AG04450 (cell line): ENCODE results near the gene IFIT5. TPM values are rescaled to one million over a fixed set of nuclear protein-coding genes. Genes with fewer than 3 reads are reported as not detected.

Source experiments
- CTCF ChIA-PET: fragments of 300-600, 350-600 bp; formaldehyde crosslinking; extraction: SDS; loops from one replicate; lab custom pipeline; 2022; ENCODE audit warnings: antibody characterized with exemption, inconsistent platforms; lab: Charles Lee
- POLR2A ChIA-PET: fragments of 350-600 bp; formaldehyde crosslinking; extraction: SDS; loops from one replicate; lab custom pipeline; 2021; ENCODE audit warnings: antibody characterized with exemption, inconsistent platforms; lab: Yijun Ruan, JAX
- DNase-seq: peaks from one replicate; pipeline ENCODE4 v3.0.0-alpha.2; 2011; ENCODE audit warnings: low read depth, low spot score
- H3K27ac ChIP-seq: one replicate; pipeline ENCODE4 v1.5.1; 2012; ENCODE audit warnings: low read depth, low read length, control low read depth
- H3K27me3 ChIP-seq: one replicate; pipeline ENCODE4 v1.6.0; 2012; ENCODE audit warnings: low read length; ENCODE audit not compliant: control insufficient read depth, insufficient read depth
- H3K4me3 ChIP-seq: 2 replicates; pipeline ENCODE4 v1.5.1; 2011; ENCODE audit warnings: mild to moderate bottlenecking, low read depth, low read length, control low read depth
- H3K9me3 ChIP-seq: 2 replicates; pipeline ENCODE4 v1.5.1; 2012; ENCODE audit warnings: low read length; ENCODE audit not compliant: control insufficient read depth, insufficient read depth
- CTCF ChIP-seq: IDR thresholded peaks from 2 replicates; pipeline ENCODE4 v1.5.1; 2011; ENCODE audit warnings: low read depth, low read length, control low read depth, inconsistent platforms
- polyA minus RNA-seq: library from RNA; depleted of rRNA, polyadenylated mRNA; stranded (reverse); fragments of >200 nt; gene quantifications from 2 replicates; pipeline ENCODE4 v1.2.3, GENCODE V29; 2011; rRNA and poly(A)+ RNA removed
- polyA plus RNA-seq: library from polyadenylated mRNA; depleted of rRNA; stranded (reverse); fragments of >200 nt; gene quantifications from 2 replicates; pipeline ENCODE4 v1.2.3, GENCODE V29; 2011; rRNA removed

Gene IFIT5
- polyA plus RNA-seq (11.2 and 14.9 TPM in 2 replicates), polyA minus RNA-seq (7.9 and 12.5 TPM in 2 replicates)

DNA sequence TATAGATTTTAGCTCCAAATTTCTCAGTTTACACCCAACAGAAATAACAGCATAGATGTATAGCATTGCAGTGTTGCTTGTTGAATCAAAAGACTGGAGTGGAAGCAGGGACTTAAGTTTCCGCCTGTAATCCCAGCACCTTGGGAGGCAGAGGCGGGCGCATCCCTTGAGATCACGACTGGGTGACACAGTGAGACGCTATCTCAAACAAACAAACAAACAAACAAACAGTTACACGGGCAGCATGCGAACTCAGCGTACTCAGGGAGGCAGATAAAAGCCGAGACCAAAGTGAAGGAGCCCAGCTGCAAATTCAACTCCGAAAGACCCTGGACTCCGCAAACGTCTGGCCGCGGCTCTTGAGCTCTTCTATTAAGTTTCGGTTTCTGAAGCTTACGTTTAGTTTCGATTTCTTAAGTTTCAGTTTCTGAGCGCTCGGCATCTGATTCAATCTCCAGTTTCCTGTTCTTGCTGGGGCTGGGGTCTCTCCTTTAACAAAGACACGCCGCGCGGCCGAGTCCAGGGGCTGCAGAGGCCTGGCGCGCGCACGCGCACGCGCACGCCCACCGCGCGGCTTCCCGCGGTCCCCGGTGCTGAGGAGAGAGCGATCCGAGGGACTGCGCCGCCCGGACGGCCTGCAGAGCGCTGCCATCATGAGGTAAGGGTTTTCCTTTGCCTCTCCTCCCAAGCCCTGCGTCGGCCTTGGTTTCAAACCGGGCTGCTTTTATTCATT is at the start of gene IFIT5:
TSS of gene IFIT5 (plus strand) at position 423 of the 733 bp plus-strand sequence. CDS start at position 654, 231 bp downstream.
- POLR2A ChIA-PET: interaction anchor here (1.0 to 1.3 kb wide), 3 partner anchors 21 to 86 kb away, joined by 3 to 6 read pairs (median 3); partner anchors contain the start of gene IFIT3
- peak within 1 kb of the TSS; percentile 85 for H3K27ac ChIP-seq
- CTCF ChIA-PET: interaction anchor here (0.5 to 2.0 kb wide), 5 partner anchors 22 to 197 kb away, joined by 3 to 7 read pairs (median 4); partner anchors contain the start of gene IFIT1
- H3K27me3 ChIP-seq: no peaks in the 10 kb centered on the region
- no peak for DNase-seq
- H3K9me3 ChIP-seq: peaks cover 3% of the 10 kb centered on the region
- H3K4me3 ChIP-seq: peak within 1 kb of the TSS; percentile 76
- no peak for TF ChIP-seq CTCF

DNA sequence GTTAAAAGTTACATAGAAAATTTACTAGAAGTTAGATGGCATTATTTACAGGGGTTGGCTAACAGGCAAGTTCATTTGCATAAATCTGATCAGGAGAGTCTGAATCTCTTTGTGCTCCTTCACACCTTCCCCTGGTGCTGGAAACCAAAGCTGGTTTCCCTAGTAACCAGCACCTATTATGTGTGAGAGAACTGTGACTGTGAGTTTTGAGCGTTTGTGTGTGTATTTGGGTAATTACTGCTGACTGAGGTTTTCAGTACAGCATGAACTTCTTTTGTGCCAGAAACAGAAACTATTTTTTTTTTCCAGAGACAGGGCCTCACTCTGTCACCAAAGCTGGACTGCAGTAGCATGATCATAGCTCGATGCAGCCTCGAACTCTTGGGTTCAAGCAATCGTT is 46.8 kb upstream of the IFIT5 start:
- no peak for DNase-seq
- ChIA-PET CTCF (interaction anchor here (0.6 to 3.4 kb wide), 5 partner anchors 39 to 149 kb away, joined by 3 to 31 read pairs (median 14); partner anchors contain the start of gene IFIT3), POLR2A (no interaction called here)
- Histone ChIP-seq H3K27me3 (no peaks in the 10 kb centered on the region), H3K4me3 (no peak overlapping the region), H3K9me3 (no peaks in the 10 kb centered on the region), H3K27ac (no peak overlapping the region)
- no peak for TF ChIP-seq CTCF

DNA sequence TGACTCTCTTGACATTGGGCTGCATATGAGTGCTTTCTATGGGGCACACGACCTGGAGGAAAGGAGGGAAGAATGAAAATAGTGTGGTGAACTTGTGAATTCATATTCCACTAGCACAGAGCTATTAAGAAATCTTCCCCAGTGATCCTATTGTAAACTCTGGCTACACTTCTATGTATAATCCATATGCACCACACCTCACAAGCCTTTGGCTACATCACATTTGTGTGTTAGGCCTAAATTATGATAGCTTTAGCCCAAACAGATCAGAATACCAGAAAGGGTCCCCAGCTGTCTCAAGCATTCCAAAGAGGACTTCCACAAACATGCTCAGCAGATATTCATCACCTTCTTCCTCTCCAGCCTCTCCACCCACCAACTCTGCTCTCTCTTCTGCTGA is 46.2 kb upstream of the IFIT5 start:
- CTCF ChIA-PET: interaction anchor here (0.6 to 3.4 kb wide), 17 partner anchors 9 to 150 kb away, joined by 3 to 31 read pairs (median 8); partner anchors contain the start of genes IFIT2, IFIT3 and LIPA
- Histone ChIP-seq H3K27me3 (no peaks in the 10 kb centered on the region), H3K27ac (no peak overlapping the region), H3K9me3 (no peaks in the 10 kb centered on the region), H3K4me3 (no peak overlapping the region)
- no peak for TF ChIP-seq CTCF
- no peak for DNase-seq
- POLR2A ChIA-PET: no interaction called here

DNA sequence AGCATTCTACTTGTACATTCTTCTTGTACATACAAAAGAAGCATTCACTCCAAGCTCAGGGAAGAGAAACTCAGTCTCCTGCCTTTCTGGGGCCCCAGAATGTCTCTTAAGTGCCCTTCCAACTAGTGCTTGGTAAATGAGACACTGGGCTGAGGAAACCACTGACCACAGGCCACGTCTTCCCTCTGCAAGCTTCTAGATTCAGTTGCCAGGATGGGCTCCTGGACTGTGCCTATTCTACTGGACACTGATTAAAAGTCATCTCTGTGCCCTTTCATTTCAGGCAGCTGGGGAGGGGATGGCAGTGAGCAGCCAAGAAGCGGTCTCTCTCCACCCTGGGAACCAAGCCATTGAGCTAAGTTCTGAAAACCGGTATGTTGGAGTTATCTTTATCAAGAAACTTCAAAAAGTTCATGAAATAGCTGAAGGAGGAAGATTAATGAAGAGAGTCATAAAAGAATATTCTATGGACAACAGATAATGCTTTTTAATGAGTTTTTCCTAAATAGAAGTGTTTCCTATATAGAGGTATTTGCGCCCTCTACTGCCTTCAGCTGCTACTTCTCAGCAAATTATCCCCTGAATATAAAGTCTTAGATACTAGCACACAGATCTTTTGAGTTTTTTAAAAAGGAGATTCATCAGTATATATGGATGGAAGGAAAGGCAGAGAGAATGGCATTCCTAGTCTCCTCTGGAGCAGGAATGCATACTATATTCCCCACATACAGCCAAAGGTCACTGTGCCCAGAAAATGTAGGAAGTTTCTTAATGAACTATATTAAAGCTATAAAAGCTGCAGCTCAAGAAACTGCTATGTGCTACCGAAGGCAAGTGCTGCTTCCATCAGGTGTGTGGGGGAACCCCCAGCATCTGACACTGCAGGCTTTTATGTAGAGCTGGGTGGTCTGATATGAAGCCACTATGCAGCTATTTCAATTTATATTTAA is 44.9 kb upstream of the IFIT5 start:
- TF ChIP-seq CTCF: peak; percentile 69
- no peak overlapping the region for H3K4me3 ChIP-seq
- no peaks in the 10 kb centered on the region for H3K9me3 ChIP-seq
- no peaks in the 10 kb centered on the region for H3K27me3 ChIP-seq
- ChIA-PET CTCF (interaction anchor here (0.6 to 3.4 kb wide), 49 partner anchors 9 to 340 kb away, joined by 3 to 31 read pairs (median 6); partner anchors contain the start of genes IFIT1, IFIT1B, IFIT2 and IFIT3), POLR2A (no interaction called here)
- H3K27ac ChIP-seq: no peak overlapping the region
- no peak for DNase-seq
